HepG2 (cell line): ENCODE data around the gene KIF13A. TPM values are rescaled to one million over a fixed set of nuclear protein-coding genes. Genes with fewer than 3 reads are reported as not detected.
A peak's percentile ranks its signal among the peaks of the same experiment; 100 is the strongest.
"Not testable (repeated sequence)": the region's sequence is repeated elsewhere in the genome, so short reads cannot be mapped to it uniquely, and the experiment has no call there.

ENCODE experiments used
- ATAC-seq: fragments of 200-7000 bp; cut with Tn5 transposase; 3 replicates; pipeline ENCODE4 v1.9.1; 2020; ENCODE audit warnings: mild to moderate bottlenecking, moderate library complexity
- BruUV-seq: library from RNA; stranded (reverse); fragments of 400-500 nt; replicated peaks from 2 replicates; lab custom pipeline; 2021; lab: Mats Ljungman, UMichigan
- CTCF ChIA-PET: fragments of 300-600 bp; formaldehyde crosslinking; extraction: SDS; loops from one replicate; lab custom pipeline; 2021; ENCODE audit warnings: low total read pairs, inconsistent platforms, low intra/inter-chr PET ratio; lab: Yijun Ruan, JAX
- POLR2A ChIA-PET: fragments of 350-600 bp; sonication (Branson Sonifier 250); formaldehyde crosslinking; loops from one replicate; lab custom pipeline; 2020; ENCODE audit warnings: antibody characterized with exemption, inconsistent platforms; lab: Yijun Ruan, JAX
- DNase-seq: peaks from one replicate; pipeline ENCODE4 v3.0.0-alpha.2; 2015; ENCODE audit warnings: low spot score
- FAIRE-seq: peaks from 3 replicates; lab custom pipeline; 2011; peaks lifted over from hg19 to GRCh38; lab: Jason Lieb, UNC
- H2AFZ ChIP-seq: one replicate; pipeline ENCODE4 v1.6.1; 2011; ENCODE audit warnings: low read length, inconsistent platforms
- H3K27ac ChIP-seq: fragments of 300-600 bp; 3 replicates; pipeline ENCODE4 v1.8.0; 2011; ENCODE audit warnings: mixed run types, mild to moderate bottlenecking, mixed read lengths, low read length, inconsistent platforms; ENCODE audit not compliant: insufficient read depth; ENCODE audit errors: extremely low read length
- H3K27me3 ChIP-seq, 2 experiments: fragments of 200-600 bp in 1 of 2; 2 replicates in 1 of 2; 3 replicates in 1 of 2; pipeline versions ENCODE4 v1.6.0 to v1.8.0; 2011; ENCODE audit warnings: low read length in 2 of 2, mild to moderate bottlenecking in 2 of 2, moderate library complexity in 2 of 2, inconsistent platforms in 1 of 2; ENCODE audit not compliant: insufficient read depth in 2 of 2, control insufficient read depth in 1 of 2
- H3K36me3 ChIP-seq, 2 experiments: fragments of 200-600 bp in 1 of 2; replicated peaks in 1 of 2; 2 replicates in 1 of 2; 3 replicates in 1 of 2; pipeline versions ENCODE4 v1.5.1 to v1.8.0; 2011; ENCODE audit warnings: low read length in 2 of 2, inconsistent platforms in 1 of 2; ENCODE audit not compliant: insufficient read depth in 2 of 2, control insufficient read depth in 1 of 2
- H3K4me1 ChIP-seq: 2 replicates; pipeline ENCODE4 v1.5.1; 2012; ENCODE audit warnings: low read length, inconsistent platforms; ENCODE audit not compliant: insufficient read depth
- H3K4me2 ChIP-seq: 2 replicates; pipeline ENCODE4 v1.6.0; 2011; ENCODE audit warnings: low read depth, low read length, inconsistent platforms
- H3K4me3 ChIP-seq, 3 experiments: fragments of 200-600 bp in 1 of 3; sonication (generic), shearing (Covaris generic) in 1 of 3; replicated peaks in 1 of 3; 2 replicates each; pipeline ENCODE4 v1.5.1; 2011 to 2016; ENCODE audit warnings: low read length in 3 of 3, inconsistent platforms in 2 of 3, low read depth in 2 of 3, mild to moderate bottlenecking in 2 of 3, control low read depth in 1 of 3, mixed read lengths in 1 of 3; ENCODE audit not compliant: insufficient read depth in 1 of 3
- H3K79me2 ChIP-seq: one replicate; pipeline ENCODE4 v1.6.1; 2011; ENCODE audit warnings: low read length, inconsistent platforms; ENCODE audit not compliant: insufficient read depth
- H3K9ac ChIP-seq: 2 replicates; pipeline ENCODE4 v1.6.0; 2011; ENCODE audit warnings: mild to moderate bottlenecking, low read depth, low read length, inconsistent platforms; ENCODE audit not compliant: insufficient read depth
- H3K9me3 ChIP-seq: 2 replicates; pipeline ENCODE4 v1.5.1; 2012; ENCODE audit warnings: mild to moderate bottlenecking, low read length
- H4K20me1 ChIP-seq: 2 replicates; pipeline ENCODE4 v1.6.0; 2011; ENCODE audit warnings: inconsistent platforms, mild to moderate bottlenecking, low read length, moderate library complexity; ENCODE audit not compliant: insufficient read depth
- GABPB1 ChIP-seq: IDR thresholded peaks from 2 replicates; pipeline ENCODE4 v1.6.1; 2016; ENCODE audit warnings: mild to moderate bottlenecking, missing genetic modification reagents, moderate library complexity, missing compliant biosample characterization
- HNF4A ChIP-seq: sonication (generic); formaldehyde crosslinking; IDR thresholded peaks from 2 replicates; pipeline ENCODE4 v1.4.0; 2020; ENCODE audit warnings: missing genetic modification reagents
- KDM5B ChIP-seq: sonication (generic); formaldehyde crosslinking; IDR thresholded peaks from 2 replicates; pipeline ENCODE4 v1.4.0; 2020; ENCODE audit warnings: missing genetic modification reagents, mild to moderate bottlenecking, borderline replicate concordance
- MTA3 ChIP-seq: sonication (generic); formaldehyde crosslinking; IDR thresholded peaks from 2 replicates; pipeline ENCODE4 v1.4.0; 2020; ENCODE audit warnings: missing genetic modification reagents
- NFYB ChIP-seq: sonication (generic); formaldehyde crosslinking; IDR thresholded peaks from 2 replicates; pipeline ENCODE4 v1.4.0; 2020; ENCODE audit warnings: missing genetic modification reagents
- NFYC ChIP-seq: IDR thresholded peaks from 2 replicates; pipeline ENCODE4 v1.6.1; 2016; ENCODE audit warnings: missing genetic modification reagents, missing compliant biosample characterization
- ZBTB38 ChIP-seq: sonication (generic); formaldehyde crosslinking; IDR thresholded peaks from 2 replicates; pipeline ENCODE4 v1.5.1; 2020; ENCODE audit warnings: mild to moderate bottlenecking, missing genetic modification reagents
- ZMYM4 ChIP-seq: sonication (generic); formaldehyde crosslinking; IDR thresholded peaks from 2 replicates; pipeline ENCODE4 v1.8.1; 2023; ENCODE audit warnings: mild to moderate bottlenecking, missing genetic modification reagents
- ZNF451 ChIP-seq: sonication (generic); formaldehyde crosslinking; IDR thresholded peaks from 2 replicates; pipeline ENCODE4 v1.5.0; 2020; ENCODE audit warnings: mild to moderate bottlenecking, missing genetic modification reagents
- ZNF549 ChIP-seq: sonication (generic); formaldehyde crosslinking; IDR thresholded peaks from 2 replicates; pipeline ENCODE4 v1.5.0; 2020; ENCODE audit warnings: missing genetic modification reagents
- WGBS: methylation state at CpG from one replicate; pipeline ENCODE4 v1.1.6; 2017; ENCODE audit warnings: low lambda C conversion rate; 5-methylcytosine and 5-hydroxymethylcytosine counted together
- in situ Hi-C: cut with HindIII; loops from 2 replicates; pipeline ENCODE4 v1.10.0; 2017; ENCODE audit warnings: low pct_unique_long_range_greater_than_20kb; ENCODE audit not compliant: extremely low pct_ligation_motif_present
- intact Hi-C: fragments of 100-400 bp; cut with micrococcal nuclease; formaldehyde crosslinking; loops from one replicate; pipeline ENCODE4 v1.10.0; 2022; ENCODE audit not compliant: unreplicated experiment
- polyA plus RNA-seq, 8 experiments: library from polyadenylated mRNA; depleted of rRNA in 3 of 8; stranded (reverse) in 7 of 8; unstranded in 1 of 8; fragments of >200 nt; fragmentation: Illumina TruSeq in 4 of 8; extraction: Trizol in 4 of 8; gene quantifications; 2 replicates each; pipeline versions ENCODE4 v1.2.1 to v1.2.3, GENCODE V29; 2011 to 2016; ENCODE audit warnings: low read depth in 4 of 8, missing spikeins in 1 of 8, mixed read lengths in 1 of 8; ENCODE audit not compliant: insufficient read depth in 1 of 8
- total RNA-seq, 5 experiments: library from RNA; depleted of rRNA; stranded (reverse); fragments of >200 nt; fragmentation: Illumina TruSeq; extraction: Trizol; gene quantifications; 2 replicates each; pipeline ENCODE4 v1.2.3, GENCODE V29; 2016; ENCODE audit warnings: low read depth in 1 of 5
- TF ChIP-seq, protein P1 (sequence below): sonication (generic); formaldehyde crosslinking; IDR thresholded peaks from 2 replicates; pipeline ENCODE4 v1.4.0; 2020; ENCODE audit warnings: mild to moderate bottlenecking, missing genetic modification reagents

KIF13A gene
- total and polyA plus RNA-seq, 2 of the 13 experiments (the other 11 are each of a cell fraction or from before 2014, with no cell fraction given), result 21.1 to 37.2 TPM

DNA sequence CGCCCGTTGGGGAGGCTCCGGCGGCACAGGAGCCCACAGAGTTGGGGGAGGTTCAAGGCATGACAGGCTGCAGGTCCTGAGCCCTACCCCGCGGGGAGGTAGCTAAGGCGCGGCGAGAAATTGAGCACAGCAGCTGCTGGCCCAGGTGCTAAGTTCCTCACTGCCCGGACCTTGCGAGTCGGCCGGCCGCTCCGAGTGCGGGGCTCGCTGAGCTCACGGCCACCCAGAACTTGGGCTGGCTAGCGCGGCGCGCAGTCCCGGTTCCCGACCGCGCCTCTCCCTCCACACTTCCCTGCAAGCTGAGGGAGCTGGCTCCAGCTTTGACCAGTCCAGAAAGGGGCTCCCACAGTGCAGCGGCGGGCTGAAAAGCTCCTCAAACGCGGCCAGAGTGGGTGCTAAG, 23.9 kb upstream of the KIF13A start:
- POLR2A ChIA-PET, result interaction anchor here (0.9 kb wide), 1 partner anchor 25 kb away, joined by 3 read pairs; no protein-coding TSS in a partner anchor

DNA sequence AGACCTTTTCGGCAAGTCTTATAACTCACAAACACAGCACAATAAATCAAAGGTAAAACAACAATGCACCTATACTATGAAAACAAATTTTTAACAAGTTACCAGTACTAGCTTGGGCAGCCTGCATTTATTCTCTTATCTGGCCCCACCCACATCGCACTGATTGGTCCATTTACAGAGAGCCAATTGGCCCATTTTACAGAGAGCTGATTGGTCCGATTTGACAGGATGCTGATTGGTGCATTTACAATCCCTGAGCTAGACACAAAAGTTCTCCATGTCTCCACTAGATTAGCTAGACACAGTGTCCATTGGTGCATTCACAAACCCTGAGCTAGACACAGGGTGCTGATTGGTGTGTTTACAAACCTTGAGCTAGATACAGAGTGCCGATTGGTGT, 23.1 kb upstream of the KIF13A start:
- H3K4me2 ChIP-seq, result peak overlapping the region; percentile 16; the same call in 1 of the 2 replicates
- ATAC-seq, result peak; percentile 25; the same call in 2 of the 3 replicates
- H3K36me3 ChIP-seq, H3K9ac ChIP-seq, H2AFZ ChIP-seq, H3K9me3 ChIP-seq, H3K27ac ChIP-seq, in situ Hi-C loops, H3K4me3 ChIP-seq, H3K79me2 ChIP-seq, H3K27me3 ChIP-seq, H3K4me1 ChIP-seq, BruUV-seq, H4K20me1 ChIP-seq, intact Hi-C loops, CTCF ChIA-PET: not testable (repeated sequence)
- DNase-seq, result peak; percentile 29
- POLR2A ChIA-PET, result interaction anchor here (0.9 kb wide), 2 partner anchors 10 to 24 kb away, joined by 3 read pairs; no protein-coding TSS in a partner anchor
- TF ChIP-seq NFYC (peak; percentile 76), NFYB (CRISPR knock-in tag) (peak; percentile 77), ZNF549 (CRISPR knock-in tag) (0 out of 2 replicates have a peak, but pooled peaks have one; percentile 29)
- WGBS, result 57% methylated on average over 4 of the region's 4 CpGs
- FAIRE-seq, result peak; percentile 15

More for the DNA sequence above, 23.9 kb upstream of the KIF13A start:
- in situ Hi-C loops, result no loop called here
- intact Hi-C loops, result no loop called here
- no peak overlapping the region for H3K27ac ChIP-seq
- H3K36me3 ChIP-seq, result no peaks in the 10 kb centered on the region
- DNase-seq (no peak), ATAC-seq (no peak), FAIRE-seq (no peak)
- H3K4me1 ChIP-seq, result no peaks in the 10 kb centered on the region
- H2AFZ ChIP-seq, result no peak overlapping the region
- H3K9me3 ChIP-seq, result no peaks in the 10 kb centered on the region
- no peak overlapping the region for H3K4me2 ChIP-seq
- CTCF ChIA-PET, result no interaction called here
- no peaks in the 10 kb centered on the region for H4K20me1 ChIP-seq
- WGBS, result 98% methylated on average over 17 of the region's 30 CpGs
- H3K4me3 ChIP-seq, result no peak overlapping the region
- no peaks in the 10 kb centered on the region for H3K79me2 ChIP-seq
- BruUV-seq, result no TSS peak
- TF ChIP-seq GABPB1 (CRISPR knock-in tag) (no peak), KDM5B (no peak), ZBTB38 (CRISPR knock-in tag) (peak; percentile 20; the same call in 1 of the 2 replicates), HNF4A (CRISPR knock-in tag) (no peak), MTA3 (CRISPR knock-in tag) (no peak), ZMYM4 (CRISPR knock-in tag) (no peak), ZNF451 (CRISPR knock-in tag) (no peak)
- TF ChIP-seq, protein P1, sequence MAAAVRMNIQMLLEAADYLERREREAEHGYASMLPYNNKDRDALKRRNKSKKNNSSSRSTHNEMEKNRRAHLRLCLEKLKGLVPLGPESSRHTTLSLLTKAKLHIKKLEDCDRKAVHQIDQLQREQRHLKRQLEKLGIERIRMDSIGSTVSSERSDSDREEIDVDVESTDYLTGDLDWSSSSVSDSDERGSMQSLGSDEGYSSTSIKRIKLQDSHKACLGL (CRISPR knock-in tag), result 0 out of 2 replicates have a peak, but pooled peaks have one; percentile 18
- TF ChIP-seq, all 625 proteins: peak for 2
- Histone ChIP-seq H3K27me3 (peaks cover 0 to 8% of the 10 kb centered on the region in 2 experiments; a peak in 1 of 5 replicates), H3K9ac (no peak overlapping the region)
